COLO829 (cell line): ENCODE data around the gene PTGR1.
"Not testable (repeated sequence)": the region's sequence is repeated elsewhere in the genome, so short reads cannot be mapped to it uniquely, and the experiment has no call there.

Source experiments
- DNase-seq: peaks from one replicate; pipeline ENCODE4 v3.0.0; 2012; ENCODE audit warnings: low spot score

PTGR1 gene

DNA sequence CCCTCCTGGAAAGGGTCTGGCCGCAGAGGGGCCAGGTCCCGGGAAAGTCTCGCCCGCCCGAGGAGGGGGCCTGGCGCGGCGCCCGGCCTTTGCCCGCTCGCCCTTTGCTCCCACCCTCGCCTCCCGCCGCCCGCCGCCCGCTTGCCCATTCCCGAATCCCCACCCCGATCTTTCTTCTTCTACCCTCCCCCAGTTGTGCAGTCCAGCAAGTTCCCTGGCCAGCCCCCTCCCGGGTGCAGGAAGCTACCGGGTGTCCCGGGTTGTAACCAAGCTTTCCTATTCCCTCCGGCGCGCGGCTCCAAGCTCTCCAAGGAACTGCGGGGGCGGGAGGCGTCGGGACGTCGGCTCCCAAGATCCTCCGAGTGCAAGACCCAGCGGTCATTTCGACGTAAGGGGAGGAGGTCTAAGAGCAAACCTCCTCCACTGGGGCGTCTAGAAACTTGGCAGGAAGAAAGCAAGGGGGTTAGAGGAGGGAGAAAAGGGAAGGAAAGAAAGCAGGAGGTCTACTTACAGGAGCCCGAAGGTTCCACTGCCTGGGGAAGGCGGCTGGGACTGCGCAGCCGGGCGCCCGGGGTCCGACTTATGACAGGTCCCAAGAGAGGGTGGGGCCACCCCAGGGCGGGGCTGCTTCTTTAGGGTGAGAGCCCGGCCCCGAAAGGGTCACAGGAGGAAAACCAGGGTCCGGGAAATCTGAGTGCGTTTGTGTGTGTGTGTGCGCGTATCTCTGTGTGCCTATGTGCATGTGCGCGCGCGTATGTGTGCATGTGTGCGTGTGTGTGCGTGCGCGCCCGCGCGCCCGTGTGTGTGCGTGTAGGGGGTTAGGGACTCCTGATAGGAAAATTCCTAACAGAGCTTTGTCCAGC is at the start of gene PTGR1:
Gene PTGR1 (minus strand): TSS at position 556 of the 863 bp plus-strand sequence. CDS start 2,225 bp downstream, outside the sequence.
- peak; percentile 87 for DNase-seq

GRCh38 chr9:111649016-111649415 is 49.6 kb upstream of the PTGR1 start:
- DNase-seq: no peak

DNA sequence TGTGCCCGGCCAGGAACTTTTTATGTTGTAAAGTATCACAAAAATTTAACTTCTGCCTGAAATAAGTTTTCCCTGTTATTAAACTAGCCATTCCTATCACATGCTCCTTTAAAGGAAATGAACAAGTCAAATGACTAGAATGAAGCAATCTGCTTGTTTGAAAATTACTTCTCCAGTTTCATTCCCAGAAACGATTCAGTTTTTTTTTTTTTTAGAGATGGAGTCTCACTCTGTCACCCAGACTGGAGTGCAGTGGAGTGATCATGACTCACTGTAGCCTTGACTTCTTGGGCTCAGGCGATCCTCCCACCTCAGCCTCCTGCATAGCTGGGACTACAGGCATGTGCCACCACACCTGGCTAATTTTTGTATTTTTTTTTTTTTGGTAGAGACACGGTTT is 48.6 kb upstream of the PTGR1 start:
- DNase-seq: peak; percentile 74

- no peak for DNase-seq
Measured at GRCh38 chr9:111646417-111646816, 47.0 kb upstream of the PTGR1 start.

GRCh38 chr9:111645806-111646205 is 46.4 kb upstream of the PTGR1 start:
- DNase-seq: no peak

DNA sequence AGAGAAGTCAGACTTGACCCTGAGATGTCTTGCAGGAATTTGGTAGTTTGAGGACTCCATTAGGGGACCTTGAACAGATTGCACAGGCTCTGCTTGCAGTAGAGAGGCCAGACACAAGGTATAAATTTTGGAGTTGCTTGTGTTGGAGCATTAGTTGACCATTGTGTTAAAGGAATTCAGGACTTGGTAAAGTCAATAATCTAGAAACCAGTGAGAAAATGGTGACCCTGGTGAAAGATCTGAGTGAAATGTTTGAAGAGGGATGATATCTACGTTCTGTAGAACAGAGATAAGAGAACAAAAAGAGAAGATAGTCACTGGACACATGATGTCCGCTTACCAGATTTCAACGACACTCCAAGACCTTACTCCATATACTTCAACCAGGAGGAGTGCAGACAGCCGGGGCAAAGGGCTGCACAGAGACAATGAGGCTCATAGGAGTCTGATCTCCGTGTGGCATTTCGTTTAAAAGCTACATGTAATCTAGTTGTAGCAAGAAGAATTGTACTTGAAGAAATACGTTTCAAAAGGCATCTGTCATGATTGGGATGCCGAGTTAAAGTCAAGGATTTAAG is 44.8 kb upstream of the PTGR1 start:
- DNase-seq: no peak

GRCh38 chr9:111637421-111637950 is 38.0 kb upstream of the PTGR1 start:
- DNase-seq: no peak

DNA sequence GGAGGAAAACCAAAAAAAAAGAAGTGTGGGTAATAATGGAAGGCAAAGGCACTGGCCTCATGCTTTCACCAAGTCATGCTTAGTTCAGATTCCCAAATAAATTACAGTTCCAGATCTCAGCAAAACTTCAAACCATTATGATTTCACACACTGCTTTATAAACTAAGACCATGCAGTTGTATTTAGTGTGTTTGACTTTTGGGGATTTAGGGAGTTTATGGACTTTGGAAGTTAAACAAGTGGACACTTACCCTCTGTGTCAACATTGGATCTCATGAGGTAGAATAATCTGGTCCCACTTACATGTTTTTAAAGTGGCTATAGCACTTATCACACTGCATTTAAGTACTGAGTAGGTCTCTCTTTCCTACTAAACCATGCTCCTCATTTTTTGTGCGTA is 35.4 kb upstream of the PTGR1 start:
- DNase-seq: no peak

- DNase-seq: no peak
Measured at GRCh38 chr9:111633389-111633736, 33.9 kb upstream of the PTGR1 start.

GRCh38 chr9:111632695-111633388 is 33.4 kb upstream of the PTGR1 start:
- no peak for DNase-seq

GRCh38 chr9:111632060-111632459 is 32.6 kb upstream of the PTGR1 start:
- no peak for DNase-seq

- DNase-seq: peak; percentile 100
Measured at GRCh38 chr9:111631214-111631971, 31.9 kb upstream of the PTGR1 start, which contains the start of gene DNAJC25. Gene DNAJC25, plus strand, starts transcription at chr9:111631334. Its CDS starts 74 bp downstream, at chr9:111631408.

GRCh38 chr9:111630964-111631213 is 31.4 kb upstream of the PTGR1 start:
- no peak for DNase-seq

GRCh38 chr9:111630182-111630963 is 30.9 kb upstream of the PTGR1 start:
- no peak for DNase-seq

DNA sequence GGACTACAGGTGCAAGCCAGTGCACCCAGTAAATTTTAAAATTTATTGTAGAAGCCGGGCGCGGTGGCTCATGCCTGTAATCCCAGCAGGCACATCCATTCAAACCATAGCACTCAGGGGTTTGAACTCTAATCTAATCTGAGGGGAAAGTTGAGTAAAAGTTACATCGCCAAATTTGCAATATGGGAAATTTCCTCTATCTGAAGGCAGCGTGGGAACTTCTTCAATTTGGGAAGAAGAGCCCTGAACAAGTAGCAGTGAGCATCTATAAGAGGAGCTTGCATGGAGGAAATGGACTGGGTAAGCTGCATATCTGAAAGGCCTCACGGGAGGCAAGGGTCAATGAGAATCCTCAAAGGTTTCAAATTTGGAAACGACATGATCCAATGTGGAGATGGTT is 29.0 kb upstream of the PTGR1 start:
- no peak for DNase-seq

- no peak for DNase-seq
Measured at GRCh38 chr9:111627260-111627963, 28.0 kb upstream of the PTGR1 start.

- peak; percentile 59 for DNase-seq
Measured at GRCh38 chr9:111622626-111623025, 23.2 kb upstream of the PTGR1 start.

DNA sequence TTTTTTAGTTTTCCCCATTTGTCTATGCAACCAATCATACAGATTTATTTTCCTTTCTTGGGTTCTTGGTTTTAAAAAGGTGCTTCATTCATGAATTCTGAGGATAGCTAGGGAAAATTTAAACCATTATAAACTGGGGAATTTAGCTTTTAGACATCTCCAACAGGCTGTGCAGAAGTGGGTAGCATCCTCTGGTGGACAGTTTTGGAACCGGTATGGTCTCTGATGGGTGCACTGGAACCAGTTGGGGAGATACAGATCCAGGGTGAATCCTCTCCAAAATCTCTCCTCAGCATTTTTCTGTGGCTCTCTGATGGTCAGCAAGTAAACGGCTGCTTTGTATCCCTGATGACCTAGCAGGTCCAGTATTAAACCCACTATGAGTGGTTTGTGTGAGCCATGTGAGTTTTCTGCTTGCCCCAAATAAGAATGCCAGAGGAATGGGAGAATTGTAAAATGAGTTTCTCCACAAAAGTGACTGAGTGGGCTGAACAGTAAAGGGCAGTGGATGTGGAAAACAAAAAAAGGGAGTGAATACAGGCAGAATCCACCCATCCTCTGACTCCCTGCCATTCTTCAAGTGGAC is 22.5 kb upstream of the PTGR1 start:
- DNase-seq: peak; percentile 54

- DNase-seq: not testable (repeated sequence)
Measured at GRCh38 chr9:111617349-111617748, 17.9 kb upstream of the PTGR1 start.

GRCh38 chr9:111615928-111616327 is 16.5 kb upstream of the PTGR1 start:
- no peak for DNase-seq
